Loucy (cell line): ENCODE results near the gene RHEX.

Experiments
- H2AFZ ChIP-seq: fragments of 200-600 bp; sonication (generic); 2 replicates; pipeline ENCODE4 v1.6.0; 2016; ENCODE audit warnings: antibody characterized with exemption, mild to moderate bottlenecking, low read length, moderate library complexity
- H3F3A ChIP-seq: fragments of 200-600 bp; 2 replicates; pipeline ENCODE4 v1.6.0; 2016; ENCODE audit warnings: antibody characterized with exemption, low read depth, mild to moderate bottlenecking
- H3K27me3 ChIP-seq: fragments of 200-600 bp; sonication (generic); 2 replicates; pipeline ENCODE4 v1.6.1; 2014; ENCODE audit warnings: low read length, mild to moderate bottlenecking; ENCODE audit not compliant: insufficient read depth, poor library complexity, severe bottlenecking
- H3K36me3 ChIP-seq: fragments of 200-600 bp; sonication (generic); 2 replicates; pipeline ENCODE4 v1.6.1; 2016; ENCODE audit warnings: low read length; ENCODE audit not compliant: insufficient read depth
- H3K4me1 ChIP-seq: fragments of 200-600 bp; sonication (generic); 2 replicates; pipeline ENCODE4 v1.5.1; 2014; ENCODE audit warnings: low read length, mild to moderate bottlenecking; ENCODE audit not compliant: insufficient read depth, poor library complexity, severe bottlenecking
- H3K4me2 ChIP-seq: fragments of 200-600 bp; sonication (generic); 2 replicates; pipeline ENCODE4 v1.6.0; 2014; ENCODE audit warnings: antibody characterized with exemption, low read length, low read depth, mild to moderate bottlenecking; ENCODE audit not compliant: poor library complexity, severe bottlenecking
- H3K4me3 ChIP-seq: fragments of 200-600 bp; sonication (generic); 2 replicates; pipeline ENCODE4 v1.5.1; 2014; ENCODE audit warnings: low read length, mild to moderate bottlenecking, mixed read lengths; ENCODE audit not compliant: poor library complexity, severe bottlenecking
- H3K79me2 ChIP-seq: fragments of 200-600 bp; sonication (generic); 2 replicates; pipeline ENCODE4 v1.6.1; 2014; ENCODE audit warnings: low read length; ENCODE audit not compliant: insufficient read depth
- H3K9ac ChIP-seq: fragments of 200-600 bp; sonication (generic); 2 replicates; pipeline ENCODE4 v1.6.0; 2014; ENCODE audit warnings: mild to moderate bottlenecking, low read depth, low read length, moderate library complexity; ENCODE audit not compliant: poor library complexity, severe bottlenecking
- H3K9me2 ChIP-seq: fragments of 200-600 bp; sonication (generic); replicated peaks from 2 replicates; pipeline ENCODE4 v1.6.1; 2016; ENCODE audit warnings: low read depth, low read length, mixed read lengths
- H3K9me3 ChIP-seq: fragments of 200-600 bp; sonication (generic); 2 replicates; pipeline ENCODE4 v1.6.1; 2014; ENCODE audit warnings: mild to moderate bottlenecking, antibody characterized with exemption, low read length, low read depth; ENCODE audit not compliant: insufficient read depth
- H4K20me1 ChIP-seq: fragments of 200-600 bp; sonication (generic); 2 replicates; pipeline ENCODE4 v1.6.0; 2014; ENCODE audit warnings: antibody characterized with exemption, low read length, mild to moderate bottlenecking; ENCODE audit not compliant: insufficient read depth, poor library complexity, severe bottlenecking
- EZH2phosphoT487 ChIP-seq: fragments of 200-600 bp; IDR thresholded peaks from 2 replicates; pipeline ENCODE4 v1.6.1; 2018; ENCODE audit warnings: antibody characterized with exemption, mild to moderate bottlenecking, moderate library complexity, borderline replicate concordance
- TF ChIP-seq, protein P1 (sequence below): fragments of 200-600 bp; sonication (generic); conservative IDR thresholded peaks from 2 replicates; pipeline ENCODE4 v1.5.1; 2014; ENCODE audit warnings: mild to moderate bottlenecking, antibody characterized with exemption, low read length

RHEX gene

DNA sequence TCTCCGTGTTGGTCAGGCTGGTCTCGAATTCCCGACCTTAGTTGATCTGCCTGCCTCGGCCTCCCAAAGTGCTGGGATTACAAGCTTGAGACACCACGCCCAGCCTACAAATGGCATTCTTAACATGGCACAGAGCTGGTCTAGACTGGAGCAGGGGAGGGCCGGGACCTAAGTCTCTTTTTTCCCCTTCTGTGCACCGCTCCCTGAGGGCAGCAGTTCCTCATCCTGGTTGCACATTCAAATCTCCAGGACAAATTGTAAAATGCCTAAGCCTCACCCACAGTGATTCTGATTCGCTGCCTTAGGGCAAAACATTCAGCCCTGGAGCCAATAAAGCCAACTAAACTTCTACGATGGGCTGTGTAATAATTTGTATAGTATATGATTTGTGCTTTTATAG, 74.4 kb downstream of the RHEX start:
- no peak for TF ChIP-seq EZH2phosphoT487
- TF ChIP-seq, protein P1, sequence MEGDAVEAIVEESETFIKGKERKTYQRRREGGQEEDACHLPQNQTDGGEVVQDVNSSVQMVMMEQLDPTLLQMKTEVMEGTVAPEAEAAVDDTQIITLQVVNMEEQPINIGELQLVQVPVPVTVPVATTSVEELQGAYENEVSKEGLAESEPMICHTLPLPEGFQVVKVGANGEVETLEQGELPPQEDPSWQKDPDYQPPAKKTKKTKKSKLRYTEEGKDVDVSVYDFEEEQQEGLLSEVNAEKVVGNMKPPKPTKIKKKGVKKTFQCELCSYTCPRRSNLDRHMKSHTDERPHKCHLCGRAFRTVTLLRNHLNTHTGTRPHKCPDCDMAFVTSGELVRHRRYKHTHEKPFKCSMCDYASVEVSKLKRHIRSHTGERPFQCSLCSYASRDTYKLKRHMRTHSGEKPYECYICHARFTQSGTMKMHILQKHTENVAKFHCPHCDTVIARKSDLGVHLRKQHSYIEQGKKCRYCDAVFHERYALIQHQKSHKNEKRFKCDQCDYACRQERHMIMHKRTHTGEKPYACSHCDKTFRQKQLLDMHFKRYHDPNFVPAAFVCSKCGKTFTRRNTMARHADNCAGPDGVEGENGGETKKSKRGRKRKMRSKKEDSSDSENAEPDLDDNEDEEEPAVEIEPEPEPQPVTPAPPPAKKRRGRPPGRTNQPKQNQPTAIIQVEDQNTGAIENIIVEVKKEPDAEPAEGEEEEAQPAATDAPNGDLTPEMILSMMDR, result no peak

DNA sequence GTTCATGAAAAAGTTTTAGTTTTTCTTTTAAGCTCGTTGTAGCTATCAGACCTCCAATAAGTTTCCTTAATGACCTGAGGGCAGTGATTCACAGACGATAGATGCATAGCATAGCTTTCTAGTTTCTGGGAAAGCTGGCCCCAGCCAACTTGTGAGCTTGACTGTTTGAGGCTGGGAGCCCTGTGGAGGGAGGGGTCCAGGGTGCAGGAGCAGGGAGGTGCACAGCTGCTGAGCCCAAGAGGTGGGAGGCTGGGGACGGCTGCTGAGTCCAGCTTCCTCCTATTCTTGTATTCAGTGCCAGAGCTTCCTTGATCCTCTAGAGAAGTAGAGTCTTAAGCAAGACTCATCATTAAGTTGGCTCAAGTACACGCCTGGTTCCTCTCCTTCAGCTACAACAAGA, 75.2 kb downstream of the RHEX start:
- H3K36me3 ChIP-seq, result no peaks in the 10 kb centered on the region
- no peaks in the 10 kb centered on the region for H3K9me2 ChIP-seq
- H2AFZ ChIP-seq, result no peak overlapping the region
- H3K27me3 ChIP-seq, result no peaks in the 10 kb centered on the region
- no peaks in the 10 kb centered on the region for H3F3A ChIP-seq
- no peaks in the 10 kb centered on the region for H4K20me1 ChIP-seq
- H3K4me2 ChIP-seq, result no peak overlapping the region
- H3K9me3 ChIP-seq, result no peaks in the 10 kb centered on the region
- no peak overlapping the region for H3K4me3 ChIP-seq
- TF ChIP-seq, protein P1, result no peak
- TF ChIP-seq EZH2phosphoT487, result no peak
- no peaks in the 10 kb centered on the region for H3K4me1 ChIP-seq
- H3K79me2 ChIP-seq, result no peaks in the 10 kb centered on the region
- H3K9ac ChIP-seq, result no peak overlapping the region

More for the DNA sequence above, 74.4 kb downstream of the RHEX start:
- Histone ChIP-seq H3K9me2 (no peaks in the 10 kb centered on the region), H3F3A (no peaks in the 10 kb centered on the region), H3K9ac (no peak overlapping the region), H3K9me3 (no peaks in the 10 kb centered on the region), H3K4me1 (no peaks in the 10 kb centered on the region), H3K27me3 (no peaks in the 10 kb centered on the region), H3K4me2 (no peak overlapping the region), H3K4me3 (no peak overlapping the region), H3K79me2 (no peaks in the 10 kb centered on the region), H2AFZ (no peak overlapping the region), H3K36me3 (no peaks in the 10 kb centered on the region), H4K20me1 (no peaks in the 10 kb centered on the region)

- Histone ChIP-seq H4K20me1 (no peaks in the 10 kb centered on the region), H3K4me2 (no peak overlapping the region), H3K36me3 (no peaks in the 10 kb centered on the region), H3F3A (no peaks in the 10 kb centered on the region), H3K9me2 (no peaks in the 10 kb centered on the region), H3K4me1 (no peaks in the 10 kb centered on the region), H3K9me3 (no peaks in the 10 kb centered on the region), H2AFZ (no peak overlapping the region), H3K27me3 (no peaks in the 10 kb centered on the region), H3K79me2 (no peaks in the 10 kb centered on the region), H3K9ac (no peak overlapping the region), H3K4me3 (no peak overlapping the region)
- TF ChIP-seq, protein P1, result no peak
- TF ChIP-seq EZH2phosphoT487, result no peak
Observed at GRCh38 chr1:206131037-206131436, 78.1 kb downstream of the RHEX start.
